ENCODE data around the gene CHN1.

The CHN1 gene

GRCh38 chr2:174859563-174860169 lies 145.5 kb downstream of the CHN1 start:
- DNase-seq, result no peak

DNA sequence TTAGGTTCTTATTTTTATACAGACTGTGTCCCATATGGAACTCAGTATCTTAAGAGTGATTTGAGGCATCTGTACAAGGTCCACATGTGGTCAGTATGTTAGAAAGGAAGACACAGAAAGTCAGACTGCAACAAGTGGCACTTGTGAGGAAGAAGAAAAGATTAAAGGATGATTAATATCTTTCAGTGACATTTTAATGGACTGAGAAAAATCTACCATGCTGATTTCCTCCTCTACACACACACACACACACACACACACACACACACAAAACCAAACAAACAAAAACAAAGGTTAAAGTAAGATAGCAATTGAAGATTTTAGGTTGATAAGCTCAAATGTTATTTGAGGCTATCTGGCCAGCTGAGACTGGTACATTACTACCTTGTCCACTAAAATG lies 146.4 kb downstream of the CHN1 start:
- DNase-seq, result no peak

DNA sequence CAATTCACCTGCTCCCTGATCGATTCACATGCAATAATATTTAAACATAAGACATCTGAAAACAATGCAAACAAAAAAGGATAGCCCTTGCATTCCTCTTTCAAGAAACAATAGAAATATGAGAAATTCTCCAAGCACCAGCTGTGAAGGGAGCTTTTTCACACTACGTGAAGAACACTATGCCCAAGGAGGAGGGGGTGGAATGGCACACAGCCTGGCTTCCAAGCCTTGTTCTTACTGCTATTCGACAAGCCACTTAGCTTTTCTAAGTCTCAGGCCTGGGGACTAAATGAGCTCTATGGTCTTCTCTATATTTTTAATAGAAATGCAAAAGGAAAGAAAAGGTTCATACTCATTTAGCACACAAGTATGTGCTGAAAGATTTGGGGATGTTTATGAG lies 148.7 kb downstream of the CHN1 start:
- no peak for DNase-seq

- DNase-seq, result no peak
Measured at GRCh38 chr2:174846941-174847938, 157.9 kb downstream of the CHN1 start.

- no peak for DNase-seq
Measured at GRCh38 chr2:174846218-174846617, 159.0 kb downstream of the CHN1 start.

GRCh38 chr2:174844295-174844708 lies 160.9 kb downstream of the CHN1 start:
- peak; percentile 7 for DNase-seq

DNA sequence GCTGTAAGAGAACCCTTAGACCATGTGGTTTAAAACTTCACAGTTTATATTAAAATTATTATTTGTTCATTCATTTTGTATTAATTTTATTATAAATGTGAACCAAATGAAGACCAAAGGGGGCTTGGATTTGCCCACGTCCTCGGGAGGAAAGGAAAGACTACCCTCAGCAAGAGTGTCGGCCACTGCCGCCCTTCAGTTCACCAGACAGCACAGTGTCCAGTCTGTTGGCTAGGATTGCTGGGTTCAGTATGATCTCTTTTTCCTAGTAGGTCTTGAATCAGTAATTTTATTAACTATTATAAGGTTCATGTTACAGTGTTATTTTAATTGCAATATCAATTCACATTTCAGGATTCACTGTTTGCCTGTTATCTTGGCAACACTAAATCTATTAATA lies 162.7 kb downstream of the CHN1 start:
- no peak for DNase-seq

DNA sequence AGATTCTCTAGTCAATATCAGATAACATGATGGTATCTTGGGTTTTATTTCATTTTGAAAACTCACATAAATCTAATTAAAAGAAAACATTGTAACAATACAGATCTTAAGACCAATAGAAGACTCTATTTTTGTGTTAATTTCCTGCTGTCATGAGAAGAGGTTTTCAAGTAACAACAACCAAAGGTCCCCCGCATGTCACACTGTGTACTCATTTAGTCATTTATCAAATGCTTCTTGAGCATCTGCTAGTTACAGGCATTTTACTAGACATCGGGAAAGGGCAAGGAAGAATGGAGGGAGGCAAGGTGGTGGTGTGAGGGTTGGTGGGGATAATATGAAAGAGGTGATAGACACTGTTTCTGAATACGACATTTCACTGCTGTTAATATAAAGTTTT lies 163.2 kb downstream of the CHN1 start:
- no peak for DNase-seq

- DNase-seq, result no peak
Measured at GRCh38 chr2:174841350-174841749, 163.8 kb downstream of the CHN1 start.

- no peak for DNase-seq
Measured at GRCh38 chr2:174840436-174840835, 164.7 kb downstream of the CHN1 start.

GRCh38 chr2:174839662-174840061 lies 165.5 kb downstream of the CHN1 start:
- DNase-seq, result no peak

DNA sequence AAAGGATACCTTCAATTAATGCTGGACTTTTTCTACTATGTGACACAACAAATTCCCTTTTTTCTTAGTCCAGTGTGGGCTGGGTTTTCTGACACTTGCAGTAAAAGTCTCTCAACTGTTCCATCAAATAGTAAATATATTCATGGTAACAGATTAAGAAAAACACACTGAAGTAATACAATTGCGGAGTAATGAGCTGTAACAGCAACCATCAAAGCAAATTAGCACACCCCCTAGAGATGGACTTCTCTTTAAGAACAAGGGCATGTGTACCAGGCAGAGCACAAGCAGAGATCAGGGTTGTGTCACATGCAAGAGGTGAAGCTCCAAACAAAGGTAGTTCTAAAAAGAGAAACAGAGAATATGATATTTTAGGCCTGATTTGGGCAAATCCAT lies 168.2 kb downstream of the CHN1 start:
- DNase-seq, result no peak

- DNase-seq, result no peak
Measured at GRCh38 chr2:174836377-174836994, 168.7 kb downstream of the CHN1 start.

- peak; percentile 73 for DNase-seq
Measured at GRCh38 chr2:174835797-174836255, 169.4 kb downstream of the CHN1 start.

DNA sequence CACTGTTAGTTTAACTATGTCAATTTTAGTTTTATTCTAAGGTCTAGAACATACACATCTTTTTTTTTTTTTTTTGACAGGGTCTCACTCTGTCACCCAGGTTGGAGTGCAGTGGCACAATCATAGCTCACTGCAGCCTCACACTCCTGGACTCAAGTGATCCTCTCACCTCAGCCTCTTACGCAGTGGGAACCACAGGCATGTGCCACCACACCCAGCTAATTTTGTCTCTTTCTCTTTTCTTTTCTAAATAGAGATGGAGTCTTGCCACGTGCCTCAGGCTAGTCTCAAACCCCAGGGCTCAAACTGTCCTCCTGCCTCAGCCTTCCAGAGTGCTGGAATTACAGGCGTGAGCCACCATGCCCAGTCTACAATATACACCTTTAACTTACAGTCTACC lies 171.4 kb downstream of the CHN1 start:
- DNase-seq, result no peak

DNA sequence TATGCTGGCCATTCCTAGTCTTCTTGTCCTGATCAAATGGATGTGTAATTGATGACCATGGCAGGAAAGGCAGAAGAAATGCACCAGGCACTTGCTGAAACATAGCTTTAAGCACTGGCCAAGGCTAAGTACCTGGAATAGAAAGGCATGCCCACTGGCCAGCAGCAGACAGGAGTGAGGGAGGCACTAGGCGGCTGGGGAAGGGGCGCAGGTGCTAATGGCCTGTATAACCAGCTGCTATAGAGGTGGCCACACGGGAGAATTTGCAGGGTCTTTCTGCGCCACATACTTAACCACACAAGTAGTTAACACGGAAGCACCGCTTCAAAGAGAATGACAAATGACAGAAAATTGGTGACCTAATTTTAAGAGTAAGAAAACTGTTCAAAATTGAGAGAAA lies 174.6 kb downstream of the CHN1 start:
- no peak for DNase-seq

DNA sequence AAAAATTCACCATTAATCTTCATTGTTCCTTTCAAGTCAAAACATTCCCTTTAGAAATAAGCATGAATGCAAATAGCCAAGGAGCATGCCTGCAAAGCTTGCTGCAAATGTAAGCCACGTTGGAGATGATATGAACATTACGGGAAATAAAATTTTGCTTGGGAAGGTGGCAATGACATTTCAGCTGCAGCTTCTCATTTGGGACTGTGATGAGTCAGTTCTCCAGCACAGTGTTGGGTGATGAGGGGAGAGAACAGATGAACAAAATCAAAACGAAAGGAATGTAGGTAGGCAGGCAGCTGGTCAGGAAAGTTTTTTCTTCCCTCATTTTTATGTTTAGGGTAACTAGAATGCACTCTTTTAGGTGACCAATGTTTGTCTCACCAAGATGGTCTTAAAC lies 175.6 kb downstream of the CHN1 start:
- DNase-seq, result no peak

DNA sequence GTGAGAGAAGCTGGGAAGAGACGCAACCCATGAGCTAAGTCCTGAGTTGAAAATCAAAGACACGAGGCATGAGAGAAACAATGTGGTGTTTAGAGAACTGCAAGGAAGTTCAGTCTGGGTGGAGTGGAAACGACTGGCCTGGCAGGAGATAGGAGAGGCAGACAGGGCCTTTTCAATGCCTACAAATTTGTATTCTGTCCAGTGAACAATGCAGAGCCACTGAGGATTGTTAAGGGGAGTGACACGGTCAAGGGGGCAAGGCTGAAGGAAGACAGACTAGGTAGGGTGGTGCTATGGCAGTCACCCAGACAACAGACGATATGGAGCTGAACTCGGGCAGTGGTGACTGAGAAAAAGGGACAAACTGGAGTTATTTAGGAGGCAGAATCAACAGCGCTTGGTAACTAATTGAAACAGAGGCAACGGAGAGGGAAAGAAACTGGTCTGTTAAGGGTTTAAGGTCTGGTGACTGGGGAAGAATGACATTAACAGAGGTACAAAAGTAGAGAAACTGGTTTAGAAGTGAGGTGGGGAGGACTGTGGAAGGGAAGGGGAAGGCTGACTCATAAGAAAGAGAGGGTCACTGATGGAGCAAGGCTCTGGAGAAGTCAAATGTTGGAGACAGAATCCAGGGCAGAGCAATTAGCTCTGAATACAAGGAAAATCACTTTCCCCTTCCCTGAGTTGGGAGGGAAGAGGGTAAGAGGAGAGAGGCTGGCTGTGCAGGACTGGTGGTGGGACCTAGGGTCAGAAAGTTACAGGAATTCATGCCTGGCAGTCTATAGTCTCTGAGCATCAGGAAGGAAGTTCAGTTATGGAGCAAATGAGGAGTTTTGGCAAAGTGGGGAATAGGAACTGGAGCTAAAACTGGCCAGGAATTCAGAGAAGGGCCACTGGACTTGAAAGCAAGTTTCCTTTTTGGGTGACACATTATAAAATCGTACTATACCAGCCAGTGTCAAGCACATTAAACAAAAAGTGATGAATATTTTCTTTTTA lies 177.5 kb downstream of the CHN1 start:
- DNase-seq, result no peak

GRCh38 chr2:174826051-174826450 lies 179.1 kb downstream of the CHN1 start:
- no peak for DNase-seq

- no peak for DNase-seq
Measured at GRCh38 chr2:174824068-174824467, 181.1 kb downstream of the CHN1 start.

DNA sequence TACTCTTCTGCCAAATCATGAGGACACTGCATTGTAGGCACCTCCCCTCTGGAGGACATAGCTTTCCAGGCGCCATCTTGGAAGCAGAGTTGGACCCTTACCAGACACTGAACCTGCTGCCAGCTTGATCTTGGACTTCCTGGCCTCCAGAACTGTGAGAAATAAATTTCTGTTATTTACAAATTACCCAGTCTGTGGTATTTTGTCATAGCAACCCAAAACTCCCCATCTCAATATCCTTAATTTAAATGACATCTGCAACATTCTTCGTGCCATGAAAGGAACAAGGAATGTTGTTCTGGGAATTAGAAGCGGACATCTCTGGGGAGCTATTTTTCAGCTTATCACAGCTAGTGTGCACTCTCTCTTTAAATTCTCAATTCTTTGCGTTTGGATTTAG lies 183.6 kb downstream of the CHN1 start:
- no peak for DNase-seq

DNA sequence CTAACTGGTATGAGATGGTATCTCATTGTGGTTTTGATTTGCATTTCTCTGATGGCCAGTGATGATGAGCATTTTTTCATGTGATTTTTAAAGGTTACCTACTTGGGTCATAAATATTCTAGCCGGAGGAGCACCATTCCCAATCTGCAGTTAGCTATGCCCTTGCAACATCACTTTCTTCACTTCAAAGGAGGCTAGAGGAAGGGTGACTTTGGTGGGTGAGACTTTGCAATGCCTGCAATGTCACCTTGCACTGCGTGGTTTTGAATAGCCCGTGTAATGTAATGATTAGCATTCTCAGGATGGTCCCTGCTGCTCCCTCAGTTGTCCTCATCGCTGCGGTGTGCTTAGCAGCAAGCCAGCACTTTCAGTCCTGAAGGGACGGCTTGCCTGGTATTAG lies 184.8 kb downstream of the CHN1 start:
- DNase-seq, result no peak

GRCh38 chr2:174815526-174815925 lies 189.7 kb downstream of the CHN1 start:
- DNase-seq, result no peak
